HepG2 (cell line): ENCODE results near the gene COQ10B. TPM values are rescaled to one million over a fixed set of nuclear protein-coding genes. Genes with fewer than 3 reads are reported as not detected.
"Not testable (repeated sequence)": the region's sequence is repeated elsewhere in the genome, so short reads cannot be mapped to it uniquely, and the experiment has no call there.

Source experiments
- ATAC-seq: fragments of 200-7000 bp; cut with Tn5 transposase; 3 replicates; pipeline ENCODE4 v1.9.1; 2020; ENCODE audit warnings: mild to moderate bottlenecking, moderate library complexity
- BruUV-seq: library from RNA; stranded (reverse); fragments of 400-500 nt; replicated peaks from 2 replicates; lab custom pipeline; 2021; lab: Mats Ljungman, UMichigan
- CTCF ChIA-PET: fragments of 300-600 bp; formaldehyde crosslinking; extraction: SDS; loops from one replicate; lab custom pipeline; 2021; ENCODE audit warnings: low total read pairs, inconsistent platforms, low intra/inter-chr PET ratio; lab: Yijun Ruan, JAX
- POLR2A ChIA-PET: fragments of 350-600 bp; sonication (Branson Sonifier 250); formaldehyde crosslinking; loops from one replicate; lab custom pipeline; 2020; ENCODE audit warnings: antibody characterized with exemption, inconsistent platforms; lab: Yijun Ruan, JAX
- DNase-seq: peaks from one replicate; pipeline ENCODE4 v3.0.0-alpha.2; 2015; ENCODE audit warnings: low spot score
- FAIRE-seq: peaks from 3 replicates; lab custom pipeline; 2011; peaks lifted over from hg19 to GRCh38; lab: Jason Lieb, UNC
- H2AFZ ChIP-seq: one replicate; pipeline ENCODE4 v1.6.1; 2011; ENCODE audit warnings: low read length, inconsistent platforms
- H3K27ac ChIP-seq: fragments of 300-600 bp; 3 replicates; pipeline ENCODE4 v1.8.0; 2011; ENCODE audit warnings: mixed run types, mild to moderate bottlenecking, mixed read lengths, low read length, inconsistent platforms; ENCODE audit not compliant: insufficient read depth; ENCODE audit errors: extremely low read length
- H3K27me3 ChIP-seq, 2 experiments: fragments of 200-600 bp in 1 of 2; 2 replicates in 1 of 2; 3 replicates in 1 of 2; pipeline versions ENCODE4 v1.6.0 to v1.8.0; 2011; ENCODE audit warnings: low read length in 2 of 2, mild to moderate bottlenecking in 2 of 2, moderate library complexity in 2 of 2, inconsistent platforms in 1 of 2; ENCODE audit not compliant: insufficient read depth in 2 of 2, control insufficient read depth in 1 of 2
- H3K36me3 ChIP-seq, 2 experiments: fragments of 200-600 bp in 1 of 2; replicated peaks in 1 of 2; 2 replicates in 1 of 2; 3 replicates in 1 of 2; pipeline versions ENCODE4 v1.5.1 to v1.8.0; 2011; ENCODE audit warnings: low read length in 2 of 2, inconsistent platforms in 1 of 2; ENCODE audit not compliant: insufficient read depth in 2 of 2, control insufficient read depth in 1 of 2
- H3K4me1 ChIP-seq: 2 replicates; pipeline ENCODE4 v1.5.1; 2012; ENCODE audit warnings: low read length, inconsistent platforms; ENCODE audit not compliant: insufficient read depth
- H3K4me2 ChIP-seq: 2 replicates; pipeline ENCODE4 v1.6.0; 2011; ENCODE audit warnings: low read depth, low read length, inconsistent platforms
- H3K4me3 ChIP-seq, 3 experiments: fragments of 200-600 bp in 1 of 3; sonication (generic), shearing (Covaris generic) in 1 of 3; replicated peaks in 1 of 3; 2 replicates each; pipeline ENCODE4 v1.5.1; 2011 to 2016; ENCODE audit warnings: low read length in 3 of 3, inconsistent platforms in 2 of 3, low read depth in 2 of 3, mild to moderate bottlenecking in 2 of 3, control low read depth in 1 of 3, mixed read lengths in 1 of 3; ENCODE audit not compliant: insufficient read depth in 1 of 3
- H3K79me2 ChIP-seq: one replicate; pipeline ENCODE4 v1.6.1; 2011; ENCODE audit warnings: low read length, inconsistent platforms; ENCODE audit not compliant: insufficient read depth
- H3K9ac ChIP-seq: 2 replicates; pipeline ENCODE4 v1.6.0; 2011; ENCODE audit warnings: mild to moderate bottlenecking, low read depth, low read length, inconsistent platforms; ENCODE audit not compliant: insufficient read depth
- H3K9me3 ChIP-seq: 2 replicates; pipeline ENCODE4 v1.5.1; 2012; ENCODE audit warnings: mild to moderate bottlenecking, low read length
- H4K20me1 ChIP-seq: 2 replicates; pipeline ENCODE4 v1.6.0; 2011; ENCODE audit warnings: inconsistent platforms, mild to moderate bottlenecking, low read length, moderate library complexity; ENCODE audit not compliant: insufficient read depth
- ARID2 ChIP-seq: sonication (generic); formaldehyde crosslinking; IDR thresholded peaks from 2 replicates; pipeline ENCODE4 v1.8.1; 2022; ENCODE audit warnings: mild to moderate bottlenecking, missing genetic modification reagents, borderline replicate concordance
- FOXA1 ChIP-seq, 2 experiments: fragments of 450-650 bp in 1 of 2; sonication (generic) in 1 of 2; formaldehyde crosslinking in 1 of 2; IDR thresholded peaks; 2 replicates each; pipeline versions ENCODE4 v1.4.0 to v1.6.1; 2016 to 2020; ENCODE audit warnings: missing genetic modification reagents in 1 of 2
- FOXK1 ChIP-seq: sonication (generic); formaldehyde crosslinking; IDR thresholded peaks from 2 replicates; pipeline ENCODE4 v1.4.0; 2020; ENCODE audit warnings: low read depth, missing genetic modification reagents, borderline replicate concordance
- GABPA ChIP-seq, 2 experiments: IDR thresholded peaks; 2 replicates each; pipeline ENCODE4 v1.6.1; 2011 to 2016; ENCODE audit warnings: low read depth in 2 of 2, low read length in 1 of 2, missing biosample characterization in 1 of 2, missing genetic modification characterization in 1 of 2
- GATA4 ChIP-seq: sonication (generic); IDR thresholded peaks from 2 replicates; pipeline ENCODE4 v1.6.1; 2016; ENCODE audit warnings: antibody characterized with exemption, low read depth, borderline replicate concordance
- MED1 ChIP-seq: sonication (generic); formaldehyde crosslinking; IDR thresholded peaks from 2 replicates; pipeline ENCODE4 v1.4.0; 2020; ENCODE audit warnings: missing genetic modification reagents
- NFYB ChIP-seq: sonication (generic); formaldehyde crosslinking; IDR thresholded peaks from 2 replicates; pipeline ENCODE4 v1.4.0; 2020; ENCODE audit warnings: missing genetic modification reagents
- PHF20 ChIP-seq: sonication (generic); formaldehyde crosslinking; IDR thresholded peaks from 2 replicates; pipeline ENCODE4 v1.5.0; 2020; ENCODE audit warnings: mild to moderate bottlenecking, missing genetic modification reagents
- SALL1 ChIP-seq: sonication (generic); formaldehyde crosslinking; IDR thresholded peaks from 2 replicates; pipeline ENCODE4 v1.8.0; 2022; ENCODE audit warnings: mild to moderate bottlenecking, missing genetic modification reagents
- SOX13 ChIP-seq, 3 experiments: fragments of 450-650 bp in 1 of 3; sonication (generic) in 1 of 3; formaldehyde crosslinking in 1 of 3; IDR thresholded peaks in 2 of 3; conservative IDR thresholded peaks in 1 of 3; 2 replicates each; pipeline versions ENCODE4 v1.5.0 to v1.6.1; 2016 to 2020; ENCODE audit warnings: antibody characterized with exemption in 1 of 3, mild to moderate bottlenecking in 1 of 3, missing compliant biosample characterization in 1 of 3, missing genetic modification reagents in 1 of 3, moderate library complexity in 1 of 3
- SP1 ChIP-seq, 2 experiments: fragments of 450-650 bp in 1 of 2; sonication (generic) in 1 of 2; formaldehyde crosslinking in 1 of 2; IDR thresholded peaks; 2 replicates each; pipeline versions ENCODE4 v1.4.0 to v1.6.1; 2016 to 2020; ENCODE audit warnings: missing genetic modification reagents in 1 of 2
- TAF1 ChIP-seq: sonication (generic); formaldehyde crosslinking; IDR thresholded peaks from 2 replicates; pipeline ENCODE4 v1.4.0; 2020; ENCODE audit warnings: missing genetic modification reagents
- ZNF230 ChIP-seq: sonication (generic); formaldehyde crosslinking; IDR thresholded peaks from 2 replicates; pipeline ENCODE4 v1.4.0; 2020; ENCODE audit warnings: mild to moderate bottlenecking, missing genetic modification reagents
- ZNF333 ChIP-seq: sonication (generic); formaldehyde crosslinking; IDR thresholded peaks from 2 replicates; pipeline ENCODE4 v1.4.0; 2020; ENCODE audit warnings: mild to moderate bottlenecking, missing genetic modification reagents, borderline replicate concordance
- ZSCAN31 ChIP-seq: sonication (generic); formaldehyde crosslinking; IDR thresholded peaks from 2 replicates; pipeline ENCODE4 v1.5.0; 2020; ENCODE audit warnings: low read depth, mild to moderate bottlenecking, missing genetic modification reagents
- WGBS: methylation state at CpG from one replicate; pipeline ENCODE4 v1.1.6; 2017; ENCODE audit warnings: low lambda C conversion rate; 5-methylcytosine and 5-hydroxymethylcytosine counted together
- in situ Hi-C: cut with HindIII; loops from 2 replicates; pipeline ENCODE4 v1.10.0; 2017; ENCODE audit warnings: low pct_unique_long_range_greater_than_20kb; ENCODE audit not compliant: extremely low pct_ligation_motif_present
- intact Hi-C: fragments of 100-400 bp; cut with micrococcal nuclease; formaldehyde crosslinking; loops from one replicate; pipeline ENCODE4 v1.10.0; 2022; ENCODE audit not compliant: unreplicated experiment
- polyA plus RNA-seq, 8 experiments: library from polyadenylated mRNA; depleted of rRNA in 3 of 8; stranded (reverse) in 7 of 8; unstranded in 1 of 8; fragments of >200 nt; fragmentation: Illumina TruSeq in 4 of 8; extraction: Trizol in 4 of 8; gene quantifications; 2 replicates each; pipeline versions ENCODE4 v1.2.1 to v1.2.3, GENCODE V29; 2011 to 2016; ENCODE audit warnings: low read depth in 4 of 8, missing spikeins in 1 of 8, mixed read lengths in 1 of 8; ENCODE audit not compliant: insufficient read depth in 1 of 8
- total RNA-seq, 5 experiments: library from RNA; depleted of rRNA; stranded (reverse); fragments of >200 nt; fragmentation: Illumina TruSeq; extraction: Trizol; gene quantifications; 2 replicates each; pipeline ENCODE4 v1.2.3, GENCODE V29; 2016; ENCODE audit warnings: low read depth in 1 of 5
- TF ChIP-seq, protein P1 (sequence below), 2 experiments: IDR thresholded peaks; 2 replicates each; pipeline ENCODE4 v1.6.1; 2011 to 2012; ENCODE audit warnings: low read length in 2 of 2, borderline replicate concordance in 1 of 2, low read depth in 1 of 2, mild to moderate bottlenecking in 1 of 2, moderate library complexity in 1 of 2
- TF ChIP-seq, protein P2 (sequence below): IDR thresholded peaks from 2 replicates; pipeline ENCODE4 v1.6.1; 2016

COQ10B gene
- total and polyA plus RNA-seq, 2 of the 13 experiments (the other 11 are each of a cell fraction or from before 2014, with no cell fraction given): 4.6 to 34.9 TPM

DNA sequence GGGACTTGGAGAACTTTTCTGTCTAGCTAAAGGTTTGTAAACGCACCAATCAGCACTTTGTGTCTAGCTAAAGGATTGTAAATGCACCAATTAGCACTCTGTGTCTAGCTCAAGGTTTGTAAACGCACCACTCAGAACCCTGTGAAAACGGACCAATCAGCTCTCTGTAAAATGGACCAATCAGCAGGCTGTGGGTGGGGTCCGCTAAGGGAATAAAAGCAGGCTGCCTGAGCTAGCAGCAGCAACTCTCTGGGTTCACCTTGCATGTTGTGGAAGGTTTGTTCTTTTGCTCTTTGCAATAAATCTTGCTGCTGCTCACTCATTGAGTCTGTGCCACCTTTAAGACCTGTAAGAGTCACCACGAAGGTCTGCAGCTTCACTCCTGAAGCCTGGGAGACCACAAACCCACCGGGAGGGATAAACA lies 2.4 kb upstream of the COQ10B start:
- H4K20me1 ChIP-seq; ATAC-seq; BruUV-seq; H3K36me3 ChIP-seq; H3K9me3 ChIP-seq; FAIRE-seq; CTCF ChIA-PET; in situ Hi-C loops; H3K27me3 ChIP-seq; TF ChIP-seq SOX13 (IDR thresholded peaks at IDR 0.05); SP1 (IDR thresholded peaks at IDR 0.05); GABPA (IDR thresholded peaks at IDR 0.05; ENCODE audit: low read depth, low read length); FOXA1 (IDR thresholded peaks at IDR 0.05): not testable (repeated sequence)
- Histone ChIP-seq H2AFZ (peak overlapping the region; percentile 90), H3K27ac (peak overlapping the region; percentile 78), H3K4me2 (peak overlapping the region; percentile 90), H3K4me3 (peak overlapping the region; percentile 65 to 79 (median 70)), H3K4me1 (peaks cover 24% of the 10 kb centered on the region), H3K79me2 (peaks cover 31% of the 10 kb centered on the region), H3K9ac (peak overlapping the region; percentile 85)
- intact Hi-C loops: loop anchor here (5.0 kb wide), 1 partner anchor 256 kb away; the partner anchor contains the start of gene MARS2
- DNase-seq: peak; percentile 74
- WGBS: 69% methylated on average over 6 of the region's 6 CpGs
- POLR2A ChIA-PET: interaction anchor here (0.7 to 8.2 kb wide), 20 partner anchors 9 to 1795 kb away, joined by 3 to 306 read pairs (median 6); partner anchors contain the start of genes HSPD1, HSPE1, MARS2 and MOB4
- peak; percentile 2; the same call in 1 of the 2 replicates for TF ChIP-seq ZNF333
- TF ChIP-seq, protein P1, sequence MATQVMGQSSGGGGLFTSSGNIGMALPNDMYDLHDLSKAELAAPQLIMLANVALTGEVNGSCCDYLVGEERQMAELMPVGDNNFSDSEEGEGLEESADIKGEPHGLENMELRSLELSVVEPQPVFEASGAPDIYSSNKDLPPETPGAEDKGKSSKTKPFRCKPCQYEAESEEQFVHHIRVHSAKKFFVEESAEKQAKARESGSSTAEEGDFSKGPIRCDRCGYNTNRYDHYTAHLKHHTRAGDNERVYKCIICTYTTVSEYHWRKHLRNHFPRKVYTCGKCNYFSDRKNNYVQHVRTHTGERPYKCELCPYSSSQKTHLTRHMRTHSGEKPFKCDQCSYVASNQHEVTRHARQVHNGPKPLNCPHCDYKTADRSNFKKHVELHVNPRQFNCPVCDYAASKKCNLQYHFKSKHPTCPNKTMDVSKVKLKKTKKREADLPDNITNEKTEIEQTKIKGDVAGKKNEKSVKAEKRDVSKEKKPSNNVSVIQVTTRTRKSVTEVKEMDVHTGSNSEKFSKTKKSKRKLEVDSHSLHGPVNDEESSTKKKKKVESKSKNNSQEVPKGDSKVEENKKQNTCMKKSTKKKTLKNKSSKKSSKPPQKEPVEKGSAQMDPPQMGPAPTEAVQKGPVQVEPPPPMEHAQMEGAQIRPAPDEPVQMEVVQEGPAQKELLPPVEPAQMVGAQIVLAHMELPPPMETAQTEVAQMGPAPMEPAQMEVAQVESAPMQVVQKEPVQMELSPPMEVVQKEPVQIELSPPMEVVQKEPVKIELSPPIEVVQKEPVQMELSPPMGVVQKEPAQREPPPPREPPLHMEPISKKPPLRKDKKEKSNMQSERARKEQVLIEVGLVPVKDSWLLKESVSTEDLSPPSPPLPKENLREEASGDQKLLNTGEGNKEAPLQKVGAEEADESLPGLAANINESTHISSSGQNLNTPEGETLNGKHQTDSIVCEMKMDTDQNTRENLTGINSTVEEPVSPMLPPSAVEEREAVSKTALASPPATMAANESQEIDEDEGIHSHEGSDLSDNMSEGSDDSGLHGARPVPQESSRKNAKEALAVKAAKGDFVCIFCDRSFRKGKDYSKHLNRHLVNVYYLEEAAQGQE (IDR thresholded peaks at IDR 0.05; ENCODE audit: borderline replicate concordance in 1 of 2, low read depth in 1 of 2, low read length in 2 of 2): peak in 1 of 2 experiments; percentile 35; a peak in 1 of 4 replicates
- TF ChIP-seq ARID2: peak; percentile 79; the same call in 1 of the 2 replicates
- 0 out of 4 replicates have a peak, but pooled peaks of 1 of the 2 experiments have one; percentile 8 for TF ChIP-seq SOX13 (CRISPR knock-in tag; conservative IDR thresholded peaks at IDR 0.05 in 1 of 2, IDR thresholded peaks at IDR 0.05 in 1 of 2)
- TF ChIP-seq, protein P2, sequence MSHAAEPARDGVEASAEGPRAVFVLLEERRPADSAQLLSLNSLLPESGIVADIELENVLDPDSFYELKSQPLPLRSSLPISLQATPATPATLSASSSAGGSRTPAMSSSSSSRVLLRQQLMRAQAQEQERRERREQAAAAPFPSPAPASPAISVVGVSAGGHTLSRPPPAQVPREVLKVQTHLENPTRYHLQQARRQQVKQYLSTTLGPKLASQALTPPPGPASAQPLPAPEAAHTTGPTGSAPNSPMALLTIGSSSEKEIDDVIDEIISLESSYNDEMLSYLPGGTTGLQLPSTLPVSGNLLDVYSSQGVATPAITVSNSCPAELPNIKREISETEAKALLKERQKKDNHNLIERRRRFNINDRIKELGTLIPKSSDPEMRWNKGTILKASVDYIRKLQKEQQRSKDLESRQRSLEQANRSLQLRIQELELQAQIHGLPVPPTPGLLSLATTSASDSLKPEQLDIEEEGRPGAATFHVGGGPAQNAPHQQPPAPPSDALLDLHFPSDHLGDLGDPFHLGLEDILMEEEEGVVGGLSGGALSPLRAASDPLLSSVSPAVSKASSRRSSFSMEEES (CRISPR knock-in tag): peak; percentile 33; the same call in 1 of the 2 replicates
- TF ChIP-seq SP1 (CRISPR knock-in tag; IDR thresholded peaks at IDR 0.05): peak; percentile 81
- TF ChIP-seq GATA4: peak; percentile 60; the same call in 1 of the 2 replicates
- peak; percentile 49 for TF ChIP-seq TAF1 (CRISPR knock-in tag)
- 0 out of 2 replicates have a peak, but pooled peaks have one; percentile 27 for TF ChIP-seq GABPA (CRISPR knock-in tag; IDR thresholded peaks at IDR 0.05; ENCODE audit: low read depth)
- peak; percentile 37; the same call in 1 of the 2 replicates for TF ChIP-seq SALL1 (CRISPR knock-in tag)
- TF ChIP-seq ZNF230 (CRISPR knock-in tag): 0 out of 2 replicates have a peak, but pooled peaks have one; percentile 36
- 0 out of 2 replicates have a peak, but pooled peaks have one; percentile 1 for TF ChIP-seq ZSCAN31
- peak; percentile 72; the same call in 1 of the 2 replicates for TF ChIP-seq FOXK1 (CRISPR knock-in tag)
- TF ChIP-seq FOXA1 (CRISPR knock-in tag; IDR thresholded peaks at IDR 0.05): 0 out of 2 replicates have a peak, but pooled peaks have one; percentile 4
- peak; percentile 96 for TF ChIP-seq NFYB
- peak; percentile 11; the same call in 1 of the 2 replicates for TF ChIP-seq PHF20 (CRISPR knock-in tag)
- TF ChIP-seq MED1: peak; percentile 47; the same call in 1 of the 2 replicates
